Activated CD8-positive, alpha-beta memory T cell treated with anti-CD3 and anti-CD28 coated beads for 48 hours (primary cell): ENCODE measurements around the gene PSMD12.
A peak's percentile ranks its signal among the peaks of the same experiment; 100 is the strongest.
"Not testable (repeated sequence)": the region's sequence is repeated elsewhere in the genome, so short reads cannot be mapped to it uniquely, and the experiment has no call there.

Experiments used
- DNase-seq, 3 experiments: peaks; one replicate each; pipeline ENCODE4 v3.0.0-alpha.2; 2020; ENCODE audit warnings: low read depth in 2 of 3, low spot score in 2 of 3

PSMD12 gene

DNA sequence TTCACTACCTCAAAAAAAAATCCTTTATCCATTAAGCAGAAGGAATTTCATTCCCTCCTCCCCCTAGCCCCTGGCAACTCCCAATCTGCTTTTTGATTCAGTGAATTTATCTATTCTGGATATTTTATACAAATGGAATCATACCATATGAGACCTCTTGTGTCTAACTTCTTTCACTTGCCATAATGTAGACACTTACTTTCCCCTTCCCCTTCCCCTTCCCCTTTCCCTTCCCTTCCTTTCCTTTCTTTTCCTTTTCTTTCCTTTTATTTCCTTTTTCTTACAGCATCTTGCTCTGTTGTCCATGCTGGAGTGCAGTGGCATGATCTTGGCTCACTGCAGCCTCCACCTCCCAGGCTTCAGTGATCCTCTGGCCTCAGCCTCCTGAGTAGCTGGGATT, 50.5 kb downstream of the PSMD12 start:
- DNase-seq: no peak

DNA sequence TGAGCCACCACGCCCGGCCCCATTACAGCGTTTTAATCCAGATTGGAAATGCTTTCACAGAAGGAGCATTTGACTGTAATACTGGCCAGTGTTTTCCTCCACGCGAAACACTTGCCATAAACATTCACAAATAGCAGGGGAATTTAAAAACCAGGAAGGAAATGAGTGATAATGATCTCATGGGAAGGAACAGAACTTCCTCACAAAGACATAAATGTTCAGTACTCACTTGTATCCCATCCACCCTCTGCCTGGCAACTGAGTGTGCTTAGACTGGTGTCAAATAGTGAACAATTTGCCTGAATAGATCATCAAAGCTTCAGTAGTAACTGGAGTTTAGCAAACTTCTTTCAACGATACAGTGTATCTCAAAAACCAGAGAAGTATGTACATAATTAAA, 54.1 kb downstream of the PSMD12 start:
- DNase-seq: no peak

- no peak for DNase-seq
Measured at GRCh38 chr17:67311575-67311974, 54.8 kb downstream of the PSMD12 start.

- no peak for DNase-seq
Measured at GRCh38 chr17:67310406-67310805, 56.0 kb downstream of the PSMD12 start.

GRCh38 chr17:67305446-67306235, 60.7 kb downstream of the PSMD12 start:
- not testable (repeated sequence) for DNase-seq

DNA sequence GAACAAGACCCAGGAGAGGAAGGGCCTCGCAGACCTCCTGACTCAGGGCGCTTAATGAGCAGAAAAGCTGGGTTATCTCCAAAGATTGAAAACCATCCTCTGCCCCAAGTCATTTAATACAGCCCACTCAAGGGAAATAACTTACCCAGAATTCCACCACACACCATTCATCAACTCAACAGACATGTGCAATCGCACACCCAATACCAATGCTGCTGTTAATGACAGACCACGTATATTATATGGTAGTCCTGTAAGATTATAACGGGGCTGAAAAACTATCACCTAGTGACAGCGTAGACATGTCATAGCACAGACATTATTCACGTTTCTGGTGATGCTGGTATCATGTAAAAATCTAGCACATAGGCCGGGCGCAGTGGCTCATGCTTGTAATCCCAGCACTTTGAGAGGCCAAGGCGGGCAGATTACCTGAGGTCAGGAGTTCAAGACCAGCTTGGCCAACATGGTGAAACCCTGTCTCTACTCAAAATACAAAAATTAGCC, 68.9 kb downstream of the PSMD12 start:
- no peak for DNase-seq

DNA sequence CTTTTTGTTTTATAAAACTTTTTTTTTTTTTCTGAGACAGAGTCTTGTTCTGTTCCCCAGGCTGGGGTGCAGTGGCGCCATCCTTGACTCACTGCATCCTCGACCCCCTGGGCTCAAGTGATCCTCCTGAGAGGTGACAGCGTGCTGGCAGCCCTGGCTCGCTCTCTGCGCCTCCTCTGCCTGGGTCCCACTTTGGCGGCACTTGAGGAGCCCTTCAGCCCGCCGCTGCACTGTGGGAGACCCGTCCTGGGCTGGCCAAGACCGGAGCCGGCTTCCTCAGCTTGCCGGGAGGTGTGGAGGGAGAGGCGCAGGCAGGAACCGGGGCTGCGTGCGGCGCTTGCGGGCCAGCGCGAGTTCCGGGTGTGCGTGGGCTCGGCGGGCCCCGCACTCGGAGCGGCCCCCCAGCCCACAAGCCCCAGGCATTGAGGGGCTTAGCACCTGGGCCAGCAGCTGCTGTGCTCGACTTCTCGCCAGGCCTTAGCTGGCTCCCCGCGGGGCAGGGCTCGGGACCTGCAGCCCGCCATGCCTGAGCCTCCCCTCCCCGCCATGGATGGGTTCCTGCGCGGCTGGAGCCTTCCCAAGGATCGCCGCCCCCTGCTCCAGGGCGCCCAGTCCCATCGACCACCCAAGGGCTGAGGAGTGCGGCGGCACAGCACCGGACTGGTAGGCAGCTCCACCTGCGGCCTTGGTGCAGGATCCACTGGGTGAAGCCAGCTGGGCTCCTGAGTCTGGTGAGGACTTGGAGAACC, 71.8 kb downstream of the PSMD12 start:
- DNase-seq: no peak

DNA sequence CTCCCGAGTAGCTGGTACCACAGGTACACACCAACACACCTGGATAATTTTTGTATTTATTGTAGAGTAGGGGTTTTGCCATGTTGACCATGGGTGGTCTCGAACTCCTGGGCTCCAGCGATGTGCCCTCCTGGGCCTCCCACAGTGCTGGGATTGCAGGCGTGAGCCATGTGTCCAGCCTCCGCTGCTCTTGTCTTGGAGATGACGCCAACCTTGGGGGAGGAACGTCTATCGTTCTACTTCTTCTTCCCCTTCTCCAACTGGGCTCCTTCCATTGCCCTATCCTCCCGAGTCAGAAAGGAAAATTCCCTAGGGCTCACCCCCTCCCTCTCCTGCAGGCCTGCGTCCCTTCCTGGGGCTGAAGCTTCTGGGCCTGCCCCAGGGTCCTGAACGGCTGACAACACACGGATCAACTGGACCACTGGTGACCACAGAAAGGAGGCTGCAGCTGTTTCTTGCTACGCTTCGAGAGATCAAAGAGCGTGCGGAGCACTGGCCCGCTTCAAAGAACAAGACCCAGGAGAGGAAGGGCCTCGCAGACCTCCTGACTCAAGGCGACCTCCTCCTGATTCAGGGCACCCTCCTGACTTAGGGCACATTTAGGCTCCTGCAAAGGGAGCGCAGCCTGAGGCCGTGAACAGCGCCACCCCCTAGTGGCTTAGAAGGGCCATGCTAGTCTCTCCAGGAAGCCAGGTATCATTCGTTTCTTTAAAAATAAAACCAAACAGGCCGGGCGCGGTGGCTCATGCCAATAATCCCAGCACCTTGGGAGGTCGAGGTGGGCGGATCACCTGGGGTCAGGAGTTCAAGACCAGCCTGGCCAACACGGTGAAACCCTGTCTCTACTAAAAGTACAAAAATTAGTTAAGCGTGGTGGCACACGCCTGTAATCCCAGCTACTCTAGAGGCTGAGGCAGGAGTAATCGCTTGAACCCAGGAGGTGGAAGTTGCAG, 72.8 kb downstream of the PSMD12 start:
- DNase-seq: peak; percentile 15 to 38 (median 18)

GRCh38 chr17:67290711-67291291, 75.6 kb downstream of the PSMD12 start:
- no peak for DNase-seq

DNA sequence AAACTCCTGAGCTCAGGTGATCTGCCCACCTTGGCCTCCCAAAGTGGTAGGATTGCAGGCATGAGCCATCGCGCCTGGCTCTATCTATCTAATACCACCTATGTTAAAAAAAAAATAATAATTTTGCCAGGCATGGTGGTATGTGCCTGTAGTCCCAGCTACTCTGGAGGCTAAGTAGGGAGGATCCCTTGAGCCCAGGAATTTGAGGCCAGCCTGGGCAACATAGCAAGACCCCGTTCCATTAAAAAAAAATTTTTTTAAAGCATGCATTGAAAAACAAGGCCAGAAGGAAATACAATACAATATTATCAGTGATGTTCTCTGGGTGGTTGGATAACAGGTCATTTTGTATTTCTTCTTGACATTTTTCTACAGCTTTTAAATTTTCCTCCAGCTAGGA, 76.1 kb downstream of the PSMD12 start:
- DNase-seq: no peak

DNA sequence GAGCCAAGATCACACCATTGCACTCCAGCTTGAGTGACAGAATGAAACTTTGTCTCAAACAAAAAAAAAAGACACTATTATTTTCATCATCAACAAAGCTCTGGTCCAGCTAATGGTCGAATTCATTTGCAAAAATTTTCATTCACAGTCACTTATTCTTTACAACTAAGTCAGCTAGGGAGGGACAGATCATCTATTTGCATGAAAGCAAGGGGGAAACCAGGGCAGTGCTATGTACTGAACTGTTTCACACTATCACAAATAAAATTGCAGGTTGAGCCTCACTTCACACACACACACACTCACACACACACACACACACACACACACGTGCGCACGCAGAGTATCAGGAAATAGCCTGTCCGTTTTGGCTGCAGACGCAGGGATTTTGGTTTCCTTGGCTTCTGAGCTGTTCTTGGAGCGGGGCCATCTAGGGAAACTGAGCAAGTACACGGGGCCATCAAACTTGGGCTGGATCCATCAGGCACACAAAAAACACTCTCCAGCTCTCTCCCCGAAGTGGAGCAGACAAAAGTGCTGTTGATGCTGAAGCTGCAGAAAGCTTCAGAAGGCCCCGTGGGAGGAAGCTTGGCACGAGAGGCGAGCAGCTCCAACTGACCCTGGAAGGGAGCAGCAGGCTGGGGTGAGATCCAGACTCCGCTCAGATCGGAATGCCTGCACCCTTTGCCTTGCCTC, 77.0 kb downstream of the PSMD12 start:
- no peak for DNase-seq
